ENCODE measurements around the gene HEXIM1.
A peak's percentile ranks its signal among the peaks of the same experiment; 100 is the strongest.

The HEXIM1 gene

DNA sequence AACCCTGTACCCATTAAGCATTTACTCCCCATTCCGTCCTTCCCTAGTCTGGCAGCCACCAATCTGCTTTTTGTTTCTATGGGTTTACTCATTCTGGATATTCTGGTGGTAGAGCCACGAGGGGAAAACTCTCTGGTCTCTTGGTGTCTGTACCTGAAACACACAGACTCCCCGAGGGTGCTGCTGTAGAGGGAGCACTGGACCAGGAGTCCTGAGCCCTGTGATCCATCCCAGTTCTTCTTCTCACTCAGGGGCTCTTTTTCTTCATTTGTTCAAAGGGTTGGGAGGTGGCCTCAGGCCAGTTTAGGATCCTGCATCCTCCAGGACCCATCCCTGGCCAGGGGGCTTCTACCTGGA lies 27.5 kb downstream of the HEXIM1 start:
- DNase-seq = no peak

DNA sequence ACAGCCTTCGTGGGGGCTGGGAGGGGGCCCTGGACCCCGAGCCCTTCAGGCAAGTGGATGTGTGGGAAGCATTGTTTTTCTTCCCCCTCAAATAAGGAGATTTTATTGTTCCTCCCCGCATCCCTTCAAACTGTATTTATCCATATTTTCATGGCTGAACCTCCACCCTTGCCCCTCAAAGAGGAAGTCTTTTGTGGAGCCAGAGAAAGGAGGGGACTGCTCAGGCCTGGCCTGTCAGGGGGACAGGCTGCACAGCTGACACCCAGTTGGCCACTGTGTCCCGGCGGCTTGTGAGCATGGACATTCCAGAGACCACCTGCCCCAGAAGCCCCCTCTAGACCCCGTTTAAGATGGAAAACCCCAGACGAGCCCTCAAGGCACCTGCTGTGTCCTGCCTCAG lies 29.3 kb downstream of the HEXIM1 start:
- DNase-seq = no peak

DNA sequence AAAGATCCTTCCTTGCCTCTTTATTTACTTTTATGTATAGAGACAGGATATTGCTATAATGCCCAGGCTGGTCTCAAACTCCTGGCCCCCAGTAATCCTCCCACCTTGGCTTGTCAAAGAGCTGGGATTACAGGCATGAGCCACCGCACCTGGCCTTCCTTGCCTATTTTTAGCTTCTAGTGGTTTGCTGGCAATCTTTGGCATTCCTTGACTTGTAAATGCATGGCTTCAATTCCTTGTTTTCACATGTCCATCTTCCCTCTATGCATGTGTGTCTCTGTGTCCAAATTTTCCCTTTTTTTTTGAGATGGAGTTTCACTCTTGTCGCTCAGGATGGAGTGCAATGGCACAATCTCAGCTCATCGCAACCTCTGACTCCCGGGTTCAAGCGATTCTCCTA lies 35.9 kb downstream of the HEXIM1 start:
- DNase-seq = no peak

GRCh38 chr17:45186801-45187354 lies 38.6 kb downstream of the HEXIM1 start:
- DNase-seq = no peak

- DNase-seq = no peak
Measured at GRCh38 chr17:45189009-45189408, 40.7 kb downstream of the HEXIM1 start.

DNA sequence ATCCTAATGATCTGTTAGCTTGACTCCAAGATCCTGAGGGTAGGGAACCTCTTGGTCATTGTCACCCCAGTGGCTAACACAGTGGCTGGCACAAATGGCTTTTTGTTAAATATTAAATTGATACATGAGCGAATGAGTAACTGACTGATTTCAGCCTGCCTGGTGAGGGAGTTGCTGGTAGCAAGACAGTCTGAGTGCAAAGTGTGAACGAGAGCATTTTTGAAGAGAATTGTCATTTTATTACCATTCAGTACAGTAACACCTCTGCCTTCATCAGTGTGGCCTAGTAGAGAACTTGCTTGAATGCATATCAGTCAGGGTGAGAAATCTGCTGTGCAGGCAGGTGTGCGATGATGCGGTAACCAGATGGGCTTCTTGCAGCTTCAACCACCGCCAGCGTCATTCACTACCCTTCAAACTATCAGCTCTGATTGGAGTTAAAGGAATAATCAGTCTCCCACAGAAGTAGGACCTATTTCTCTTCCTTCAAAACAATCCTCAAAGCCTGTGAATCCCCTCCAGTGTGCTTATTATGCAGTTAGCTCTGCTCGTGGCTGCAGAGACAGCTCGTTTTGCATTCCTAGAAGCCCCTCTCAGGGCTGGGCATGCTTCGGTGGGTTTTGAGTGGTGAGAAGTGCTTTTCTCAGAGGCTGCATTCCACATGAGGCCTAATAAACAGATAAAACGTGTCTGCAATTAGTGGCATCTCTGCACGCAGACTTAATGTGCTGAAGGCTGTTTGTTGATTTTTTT lies 42.4 kb downstream of the HEXIM1 start:
- DNase-seq = no peak

DNA sequence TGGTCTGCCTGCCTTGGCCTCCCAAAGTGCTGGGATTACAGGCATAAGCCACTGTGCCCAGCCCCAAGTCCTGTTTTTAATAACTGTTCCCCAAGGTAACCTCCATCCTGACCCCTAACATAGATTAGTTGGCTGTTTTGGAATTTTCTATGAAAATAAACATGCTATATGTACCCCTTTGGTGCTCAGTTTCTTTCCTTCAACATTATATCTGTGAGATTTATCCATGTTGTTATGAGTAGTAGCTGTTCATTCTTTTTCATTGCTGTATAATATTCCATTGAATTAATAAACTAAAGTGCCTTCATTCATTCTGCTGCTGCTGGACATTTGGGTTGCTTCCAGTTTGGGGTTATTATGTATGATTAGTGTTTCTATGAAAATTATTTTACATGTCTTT lies 47.1 kb downstream of the HEXIM1 start:
- DNase-seq = no peak

GRCh38 chr17:45197108-45197507 lies 48.8 kb downstream of the HEXIM1 start:
- no peak for DNase-seq

GRCh38 chr17:45197555-45198334 lies 49.5 kb downstream of the HEXIM1 start:
- peak; percentile 17 to 29 for DNase-seq

DNA sequence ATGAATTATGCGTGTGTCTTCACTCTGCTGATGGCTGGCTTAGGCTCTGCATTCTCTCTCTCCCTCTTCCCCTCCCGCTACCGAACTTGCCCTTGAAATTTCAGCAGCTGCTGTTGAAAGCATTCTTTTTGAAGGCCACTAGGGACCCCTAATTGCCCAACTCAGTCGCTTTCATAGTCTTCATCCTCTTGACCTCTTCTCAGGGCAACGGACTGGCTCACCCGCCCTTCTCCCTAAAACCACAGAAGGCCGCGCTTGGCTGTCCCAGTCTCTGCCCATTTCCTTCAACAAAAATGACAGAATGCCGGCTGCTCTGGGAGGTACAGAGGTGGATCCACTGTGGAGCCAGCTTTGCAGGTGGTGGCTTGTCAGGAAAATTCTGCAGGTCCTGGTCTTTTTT lies 52.4 kb downstream of the HEXIM1 start:
- DNase-seq = no peak

GRCh38 chr17:45201457-45201856 lies 53.2 kb downstream of the HEXIM1 start:
- DNase-seq = no peak
